HepG2 (cell line): ENCODE measurements around the gene STK32C. TPM values are rescaled to one million over a fixed set of nuclear protein-coding genes. Genes with fewer than 3 reads are reported as not detected.

Experiments
- BRCA1 ChIP-seq: sonication (generic); formaldehyde crosslinking; IDR thresholded peaks from 2 replicates; pipeline ENCODE4 v1.4.0; 2020; ENCODE audit warnings: missing genetic modification reagents
- CBFB ChIP-seq: sonication (generic); formaldehyde crosslinking; IDR thresholded peaks from 2 replicates; pipeline ENCODE4 v1.4.0; 2020; ENCODE audit warnings: missing genetic modification reagents
- FOXA1 ChIP-seq, 2 experiments: fragments of 450-650 bp in 1 of 2; sonication (generic) in 1 of 2; formaldehyde crosslinking in 1 of 2; IDR thresholded peaks; 2 replicates each; pipeline versions ENCODE4 v1.4.0 to v1.6.1; 2016 to 2020; ENCODE audit warnings: missing genetic modification reagents in 1 of 2
- NFKBIZ ChIP-seq: IDR thresholded peaks from 2 replicates; pipeline ENCODE4 v1.6.1; 2018; ENCODE audit warnings: missing genetic modification reagents, missing compliant biosample characterization
- PTBP1 ChIP-seq: fragments of 200-400 bp; formaldehyde crosslinking; IDR thresholded peaks from 2 replicates; pipeline ENCODE4 v1.6.1; 2018; ENCODE audit warnings: low read length, low read depth; ENCODE audit not compliant: poor library complexity, severe bottlenecking
- SOX13 ChIP-seq, 3 experiments: fragments of 450-650 bp in 1 of 3; sonication (generic) in 1 of 3; formaldehyde crosslinking in 1 of 3; IDR thresholded peaks in 2 of 3; conservative IDR thresholded peaks in 1 of 3; 2 replicates each; pipeline versions ENCODE4 v1.5.0 to v1.6.1; 2016 to 2020; ENCODE audit warnings: antibody characterized with exemption in 1 of 3, mild to moderate bottlenecking in 1 of 3, missing compliant biosample characterization in 1 of 3, missing genetic modification reagents in 1 of 3, moderate library complexity in 1 of 3
- ZBTB8A ChIP-seq: sonication (generic); formaldehyde crosslinking; IDR thresholded peaks from 2 replicates; pipeline ENCODE4 v1.4.0; 2020; ENCODE audit warnings: mild to moderate bottlenecking, low read depth, missing genetic modification reagents, borderline replicate concordance
- ZFP36 ChIP-seq: fragments of 150-350 bp; IDR thresholded peaks from 2 replicates; pipeline ENCODE4 v1.6.1; 2018; ENCODE audit warnings: borderline replicate concordance, low read length, low read depth; ENCODE audit not compliant: partially characterized antibody
- ZNF253 ChIP-seq: sonication (generic); formaldehyde crosslinking; IDR thresholded peaks from 2 replicates; pipeline ENCODE4 v1.8.0; 2022; ENCODE audit warnings: mild to moderate bottlenecking, missing genetic modification reagents, borderline replicate concordance
- ZNF530 ChIP-seq: sonication (generic); formaldehyde crosslinking; IDR thresholded peaks from 2 replicates; pipeline ENCODE4 v1.5.0; 2020; ENCODE audit warnings: low read depth, mild to moderate bottlenecking, missing genetic modification reagents
- ZNF563 ChIP-seq: sonication (generic); formaldehyde crosslinking; IDR thresholded peaks from 2 replicates; pipeline ENCODE4 v1.8.0; 2022; ENCODE audit warnings: mild to moderate bottlenecking, moderate library complexity, missing genetic modification reagents
- ZNF850 ChIP-seq: sonication (generic); formaldehyde crosslinking; conservative IDR thresholded peaks from 2 replicates; pipeline ENCODE4 v1.9.0; 2021; ENCODE audit warnings: mild to moderate bottlenecking, missing genetic modification reagents
- polyA plus RNA-seq, 8 experiments: library from polyadenylated mRNA; depleted of rRNA in 3 of 8; stranded (reverse) in 7 of 8; unstranded in 1 of 8; fragments of >200 nt; fragmentation: Illumina TruSeq in 4 of 8; extraction: Trizol in 4 of 8; gene quantifications; 2 replicates each; pipeline versions ENCODE4 v1.2.1 to v1.2.3, GENCODE V29; 2011 to 2016; ENCODE audit warnings: low read depth in 4 of 8, missing spikeins in 1 of 8, mixed read lengths in 1 of 8; ENCODE audit not compliant: insufficient read depth in 1 of 8
- total RNA-seq, 5 experiments: library from RNA; depleted of rRNA; stranded (reverse); fragments of >200 nt; fragmentation: Illumina TruSeq; extraction: Trizol; gene quantifications; 2 replicates each; pipeline ENCODE4 v1.2.3, GENCODE V29; 2016; ENCODE audit warnings: low read depth in 1 of 5
- TF ChIP-seq, protein P1 (sequence below): sonication (generic); formaldehyde crosslinking; IDR thresholded peaks from 2 replicates; pipeline ENCODE4 v1.5.0; 2020; ENCODE audit warnings: mild to moderate bottlenecking, missing genetic modification reagents
- TF ChIP-seq, protein P2 (sequence below): sonication (generic); formaldehyde crosslinking; IDR thresholded peaks from 2 replicates; pipeline ENCODE4 v1.4.0; 2020; ENCODE audit warnings: mild to moderate bottlenecking, missing genetic modification reagents, borderline replicate concordance
- TF ChIP-seq, protein P3 (sequence below): IDR thresholded peaks from 2 replicates; pipeline ENCODE4 v1.6.1; 2012; ENCODE audit warnings: low read depth, low read length, improper control_type of control experiment
- TF ChIP-seq, protein P4 (sequence below): sonication (generic); formaldehyde crosslinking; IDR thresholded peaks from 2 replicates; pipeline ENCODE4 v1.4.0; 2020; ENCODE audit warnings: missing genetic modification reagents
- TF ChIP-seq, protein P5 (sequence below): IDR thresholded peaks from 2 replicates; pipeline ENCODE4 v1.6.1; 2016; ENCODE audit warnings: low read depth, borderline replicate concordance

STK32C gene
- total and polyA plus RNA-seq, 2 of the 13 experiments (the other 11 are each of a cell fraction or from before 2014, with no cell fraction given), result 10.9 to 19.4 TPM

DNA sequence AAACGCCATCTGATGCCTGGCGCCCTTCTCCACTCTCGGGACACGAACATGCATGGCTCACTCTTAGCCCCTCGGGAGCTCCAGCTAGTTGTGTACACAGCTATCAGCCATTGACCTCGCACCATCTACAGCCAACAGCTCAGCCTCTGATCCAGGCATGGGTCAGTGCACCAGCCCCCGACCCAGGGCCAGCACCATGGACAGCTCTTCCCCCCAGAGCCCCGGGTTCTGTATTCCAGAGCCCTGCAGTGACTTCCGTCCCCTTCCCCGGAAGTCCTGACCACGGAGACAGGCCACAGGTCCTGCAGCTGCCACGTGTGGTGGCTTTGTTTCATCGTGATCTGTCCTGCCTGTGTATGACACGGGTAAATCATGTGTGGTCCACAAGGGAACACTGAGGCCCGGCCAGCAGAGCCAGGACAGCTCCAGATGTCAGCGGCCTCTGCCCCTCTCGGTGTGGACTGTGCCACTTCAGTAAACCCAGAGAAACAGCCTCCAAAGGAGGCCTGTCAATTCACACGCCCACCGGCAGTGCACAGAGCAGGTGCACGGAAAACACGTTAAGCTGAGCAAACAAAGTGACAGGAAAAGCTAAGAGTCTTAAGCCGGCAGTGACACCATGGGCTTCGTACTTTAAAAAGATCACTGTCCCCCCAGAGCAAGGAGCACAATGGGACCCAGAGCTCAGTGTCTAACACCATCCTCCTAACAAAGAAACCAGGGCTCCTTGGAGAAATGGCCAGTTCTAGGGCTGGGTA lies 13.0 kb downstream of the STK32C start (continued):
- TF ChIP-seq, protein P1, sequence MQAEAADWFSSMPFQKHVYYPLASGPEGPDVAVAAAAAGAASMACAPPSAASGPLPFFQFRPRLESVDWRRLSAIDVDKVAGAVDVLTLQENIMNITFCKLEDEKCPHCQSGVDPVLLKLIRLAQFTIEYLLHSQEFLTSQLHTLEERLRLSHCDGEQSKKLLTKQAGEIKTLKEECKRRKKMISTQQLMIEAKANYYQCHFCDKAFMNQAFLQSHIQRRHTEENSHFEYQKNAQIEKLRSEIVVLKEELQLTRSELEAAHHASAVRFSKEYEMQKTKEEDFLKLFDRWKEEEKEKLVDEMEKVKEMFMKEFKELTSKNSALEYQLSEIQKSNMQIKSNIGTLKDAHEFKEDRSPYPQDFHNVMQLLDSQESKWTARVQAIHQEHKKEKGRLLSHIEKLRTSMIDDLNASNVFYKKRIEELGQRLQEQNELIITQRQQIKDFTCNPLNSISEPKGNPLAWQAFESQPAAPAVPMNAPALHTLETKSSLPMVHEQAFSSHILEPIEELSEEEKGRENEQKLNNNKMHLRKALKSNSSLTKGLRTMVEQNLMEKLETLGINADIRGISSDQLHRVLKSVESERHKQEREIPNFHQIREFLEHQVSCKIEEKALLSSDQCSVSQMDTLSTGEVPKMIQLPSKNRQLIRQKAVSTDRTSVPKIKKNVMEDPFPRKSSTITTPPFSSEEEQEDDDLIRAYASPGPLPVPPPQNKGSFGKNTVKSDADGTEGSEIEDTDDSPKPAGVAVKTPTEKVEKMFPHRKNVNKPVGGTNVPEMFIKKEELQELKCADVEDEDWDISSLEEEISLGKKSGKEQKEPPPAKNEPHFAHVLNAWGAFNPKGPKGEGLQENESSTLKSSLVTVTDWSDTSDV (CRISPR knock-in tag), result no peak
- TF ChIP-seq ZNF253 (no peak), FOXA1 (IDR thresholded peaks at IDR 0.05) (no peak), FOXA1 (CRISPR knock-in tag; IDR thresholded peaks at IDR 0.05) (0 out of 2 replicates have a peak, but pooled peaks have one; percentile 38), ZNF563 (CRISPR knock-in tag) (peak; percentile 72; the same call in 1 of the 2 replicates), SOX13 (IDR thresholded peaks at IDR 0.05) (no peak), SOX13 (CRISPR knock-in tag; conservative IDR thresholded peaks at IDR 0.05 in 1 of 2, IDR thresholded peaks at IDR 0.05 in 1 of 2) (no peak), PTBP1 (no peak), BRCA1 (CRISPR knock-in tag) (no peak), ZNF850 (CRISPR knock-in tag) (no peak), ZBTB8A (CRISPR knock-in tag) (no peak), CBFB (no peak), NFKBIZ (CRISPR knock-in tag) (no peak), ZNF530 (CRISPR knock-in tag) (no peak), ZFP36 (no peak)
- TF ChIP-seq, protein P2, sequence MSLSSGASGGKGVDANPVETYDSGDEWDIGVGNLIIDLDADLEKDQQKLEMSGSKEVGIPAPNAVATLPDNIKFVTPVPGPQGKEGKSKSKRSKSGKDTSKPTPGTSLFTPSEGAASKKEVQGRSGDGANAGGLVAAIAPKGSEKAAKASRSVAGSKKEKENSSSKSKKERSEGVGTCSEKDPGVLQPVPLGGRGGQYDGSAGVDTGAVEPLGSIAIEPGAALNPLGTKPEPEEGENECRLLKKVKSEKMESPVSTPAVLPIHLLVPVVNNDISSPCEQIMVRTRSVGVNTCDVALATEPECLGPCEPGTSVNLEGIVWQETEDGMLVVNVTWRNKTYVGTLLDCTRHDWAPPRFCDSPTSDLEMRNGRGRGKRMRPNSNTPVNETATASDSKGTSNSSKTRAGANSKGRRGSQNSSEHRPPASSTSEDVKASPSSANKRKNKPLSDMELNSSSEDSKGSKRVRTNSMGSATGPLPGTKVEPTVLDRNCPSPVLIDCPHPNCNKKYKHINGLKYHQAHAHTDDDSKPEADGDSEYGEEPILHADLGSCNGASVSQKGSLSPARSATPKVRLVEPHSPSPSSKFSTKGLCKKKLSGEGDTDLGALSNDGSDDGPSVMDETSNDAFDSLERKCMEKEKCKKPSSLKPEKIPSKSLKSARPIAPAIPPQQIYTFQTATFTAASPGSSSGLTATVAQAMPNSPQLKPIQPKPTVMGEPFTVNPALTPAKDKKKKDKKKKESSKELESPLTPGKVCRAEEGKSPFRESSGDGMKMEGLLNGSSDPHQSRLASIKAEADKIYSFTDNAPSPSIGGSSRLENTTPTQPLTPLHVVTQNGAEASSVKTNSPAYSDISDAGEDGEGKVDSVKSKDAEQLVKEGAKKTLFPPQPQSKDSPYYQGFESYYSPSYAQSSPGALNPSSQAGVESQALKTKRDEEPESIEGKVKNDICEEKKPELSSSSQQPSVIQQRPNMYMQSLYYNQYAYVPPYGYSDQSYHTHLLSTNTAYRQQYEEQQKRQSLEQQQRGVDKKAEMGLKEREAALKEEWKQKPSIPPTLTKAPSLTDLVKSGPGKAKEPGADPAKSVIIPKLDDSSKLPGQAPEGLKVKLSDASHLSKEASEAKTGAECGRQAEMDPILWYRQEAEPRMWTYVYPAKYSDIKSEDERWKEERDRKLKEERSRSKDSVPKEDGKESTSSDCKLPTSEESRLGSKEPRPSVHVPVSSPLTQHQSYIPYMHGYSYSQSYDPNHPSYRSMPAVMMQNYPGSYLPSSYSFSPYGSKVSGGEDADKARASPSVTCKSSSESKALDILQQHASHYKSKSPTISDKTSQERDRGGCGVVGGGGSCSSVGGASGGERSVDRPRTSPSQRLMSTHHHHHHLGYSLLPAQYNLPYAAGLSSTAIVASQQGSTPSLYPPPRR (CRISPR knock-in tag), result no peak
- TF ChIP-seq, protein P3, sequence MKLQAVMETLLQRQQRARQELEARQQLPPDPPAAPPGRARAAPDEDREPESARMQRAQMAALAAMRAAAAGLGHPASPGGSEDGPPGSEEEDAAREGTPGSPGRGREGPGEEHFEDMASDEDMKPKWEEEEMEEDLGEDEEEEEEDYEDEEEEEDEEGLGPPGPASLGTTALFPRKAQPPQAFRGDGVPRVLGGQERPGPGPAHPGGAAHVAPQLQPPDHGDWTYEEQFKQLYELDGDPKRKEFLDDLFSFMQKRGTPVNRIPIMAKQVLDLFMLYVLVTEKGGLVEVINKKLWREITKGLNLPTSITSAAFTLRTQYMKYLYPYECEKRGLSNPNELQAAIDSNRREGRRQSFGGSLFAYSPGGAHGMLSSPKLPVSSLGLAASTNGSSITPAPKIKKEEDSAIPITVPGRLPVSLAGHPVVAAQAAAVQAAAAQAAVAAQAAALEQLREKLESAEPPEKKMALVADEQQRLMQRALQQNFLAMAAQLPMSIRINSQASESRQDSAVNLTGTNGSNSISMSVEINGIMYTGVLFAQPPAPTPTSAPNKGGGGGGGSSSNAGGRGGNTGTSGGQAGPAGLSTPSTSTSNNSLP, result no peak
- TF ChIP-seq, protein P4, sequence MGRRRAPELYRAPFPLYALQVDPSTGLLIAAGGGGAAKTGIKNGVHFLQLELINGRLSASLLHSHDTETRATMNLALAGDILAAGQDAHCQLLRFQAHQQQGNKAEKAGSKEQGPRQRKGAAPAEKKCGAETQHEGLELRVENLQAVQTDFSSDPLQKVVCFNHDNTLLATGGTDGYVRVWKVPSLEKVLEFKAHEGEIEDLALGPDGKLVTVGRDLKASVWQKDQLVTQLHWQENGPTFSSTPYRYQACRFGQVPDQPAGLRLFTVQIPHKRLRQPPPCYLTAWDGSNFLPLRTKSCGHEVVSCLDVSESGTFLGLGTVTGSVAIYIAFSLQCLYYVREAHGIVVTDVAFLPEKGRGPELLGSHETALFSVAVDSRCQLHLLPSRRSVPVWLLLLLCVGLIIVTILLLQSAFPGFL, result no peak
- TF ChIP-seq, protein P5, sequence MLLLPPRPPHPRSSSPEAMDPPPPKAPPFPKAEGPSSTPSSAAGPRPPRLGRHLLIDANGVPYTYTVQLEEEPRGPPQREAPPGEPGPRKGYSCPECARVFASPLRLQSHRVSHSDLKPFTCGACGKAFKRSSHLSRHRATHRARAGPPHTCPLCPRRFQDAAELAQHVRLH (CRISPR knock-in tag), result 0 out of 2 replicates have a peak, but pooled peaks have one; percentile 59
